ENCODE measurements around the gene CCDC12.

DNA sequence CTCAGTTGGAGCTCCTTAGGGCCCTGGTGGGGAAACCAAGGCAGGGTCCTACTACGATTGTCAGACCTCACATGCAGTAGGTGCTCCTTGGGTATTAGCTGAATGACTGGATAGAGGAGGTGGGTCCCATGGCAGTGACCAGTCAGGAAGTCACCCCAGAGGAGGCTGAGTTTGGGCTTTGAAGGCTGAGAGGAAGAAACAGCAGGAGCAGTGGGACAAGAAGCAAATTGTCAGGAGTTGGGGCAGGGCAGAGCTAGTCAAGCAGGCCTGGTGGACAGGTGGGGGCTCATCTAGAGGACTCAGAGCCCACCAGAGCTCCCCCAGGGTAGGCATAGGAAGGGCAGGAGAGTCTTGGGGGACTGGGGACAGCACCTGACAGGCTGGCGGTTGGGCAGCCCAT is 6.0 kb upstream of the CCDC12 start:
- TF ChIP-seq, protein P1, sequence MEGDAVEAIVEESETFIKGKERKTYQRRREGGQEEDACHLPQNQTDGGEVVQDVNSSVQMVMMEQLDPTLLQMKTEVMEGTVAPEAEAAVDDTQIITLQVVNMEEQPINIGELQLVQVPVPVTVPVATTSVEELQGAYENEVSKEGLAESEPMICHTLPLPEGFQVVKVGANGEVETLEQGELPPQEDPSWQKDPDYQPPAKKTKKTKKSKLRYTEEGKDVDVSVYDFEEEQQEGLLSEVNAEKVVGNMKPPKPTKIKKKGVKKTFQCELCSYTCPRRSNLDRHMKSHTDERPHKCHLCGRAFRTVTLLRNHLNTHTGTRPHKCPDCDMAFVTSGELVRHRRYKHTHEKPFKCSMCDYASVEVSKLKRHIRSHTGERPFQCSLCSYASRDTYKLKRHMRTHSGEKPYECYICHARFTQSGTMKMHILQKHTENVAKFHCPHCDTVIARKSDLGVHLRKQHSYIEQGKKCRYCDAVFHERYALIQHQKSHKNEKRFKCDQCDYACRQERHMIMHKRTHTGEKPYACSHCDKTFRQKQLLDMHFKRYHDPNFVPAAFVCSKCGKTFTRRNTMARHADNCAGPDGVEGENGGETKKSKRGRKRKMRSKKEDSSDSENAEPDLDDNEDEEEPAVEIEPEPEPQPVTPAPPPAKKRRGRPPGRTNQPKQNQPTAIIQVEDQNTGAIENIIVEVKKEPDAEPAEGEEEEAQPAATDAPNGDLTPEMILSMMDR (IDR thresholded peaks at IDR 0.05): no peak
- no peak for TF ChIP-seq POLR2A (IDR thresholded peaks at IDR 0.05)

Measured in uterus (tissue), 2 donors.